GM19240 (cell line): Measurements from ENCODE around the gene ACSS1.

Source experiments
- DNase-seq: peaks from one replicate; pipeline ENCODE4 v3.0.0; 2011; ENCODE audit warnings: low spot score; ENCODE audit not compliant: insufficient read length

ACSS1 gene

GRCh38 chr20:25078662-25079061 lies 20.7 kb upstream of the ACSS1 start:
- no peak for DNase-seq

- no peak for DNase-seq
Observed at GRCh38 chr20:25077610-25078169, 19.8 kb upstream of the ACSS1 start.

- no peak for DNase-seq
Observed at GRCh38 chr20:25076731-25077609, 19.0 kb upstream of the ACSS1 start.

GRCh38 chr20:25076201-25076600 lies 18.3 kb upstream of the ACSS1 start:
- DNase-seq = no peak

- no peak for DNase-seq
Observed at GRCh38 chr20:25073544-25073943, 15.6 kb upstream of the ACSS1 start.

DNA sequence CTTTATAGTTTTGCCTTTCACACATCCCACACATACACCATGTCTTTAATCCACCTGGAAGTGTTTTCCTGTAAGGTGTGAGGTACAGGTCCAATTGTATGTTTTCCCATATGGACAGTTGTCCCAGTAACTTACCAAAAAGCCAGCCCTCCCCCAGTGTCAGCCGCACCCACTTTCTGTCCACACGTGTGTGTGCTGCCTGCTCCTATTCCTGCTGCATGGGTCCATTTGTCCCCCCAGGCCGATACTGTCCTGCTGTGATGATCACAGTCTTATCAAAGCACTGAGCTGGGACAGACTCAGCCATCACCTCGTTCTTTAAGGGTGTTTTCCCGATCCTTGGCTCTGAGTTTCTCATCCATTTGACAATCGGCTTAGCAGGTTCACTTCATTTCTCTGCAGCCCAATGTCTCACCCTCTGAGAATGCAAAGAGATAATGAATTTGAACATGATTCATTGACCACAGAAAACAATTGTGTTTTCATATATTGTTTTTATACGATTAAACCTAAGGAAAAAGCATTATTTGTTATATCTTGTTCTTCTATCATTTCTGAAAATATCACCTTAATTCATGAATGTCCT lies 14.4 kb upstream of the ACSS1 start:
- DNase-seq = no peak

- DNase-seq = no peak
Observed at GRCh38 chr20:25071734-25072133, 13.8 kb upstream of the ACSS1 start.

DNA sequence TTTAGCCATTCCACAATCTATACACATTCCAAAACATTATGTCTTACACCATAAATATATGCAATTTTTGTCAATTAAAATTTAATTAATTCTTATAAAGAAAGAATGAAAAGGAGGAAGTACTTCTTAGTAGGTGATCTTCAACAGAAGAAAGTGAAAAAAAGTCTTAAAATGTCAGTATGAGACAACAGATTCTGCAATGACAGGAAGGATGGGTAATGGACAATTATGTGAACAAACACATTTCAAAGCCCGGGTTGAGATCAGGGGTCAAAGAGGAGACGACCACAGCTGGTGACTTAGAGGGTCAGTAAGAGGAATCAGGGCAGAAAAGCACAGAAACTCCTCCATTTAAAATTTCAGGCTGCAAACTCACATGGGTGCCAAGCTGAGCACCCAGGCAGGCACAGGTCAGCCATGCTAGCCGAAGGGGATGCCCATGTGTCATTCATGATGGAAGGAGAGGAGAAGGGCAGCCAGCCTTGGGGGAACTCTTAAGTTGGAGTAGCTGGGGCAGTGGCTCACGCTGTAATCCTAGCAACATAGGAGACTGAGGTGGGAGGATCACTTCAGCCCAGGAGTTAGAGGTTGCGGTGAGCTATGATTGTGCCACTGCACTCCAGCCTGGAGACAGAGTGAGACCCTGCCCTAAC lies 13.0 kb upstream of the ACSS1 start:
- no peak for DNase-seq

- DNase-seq = no peak
Observed at GRCh38 chr20:25067102-25067987, 9.4 kb upstream of the ACSS1 start.

DNA sequence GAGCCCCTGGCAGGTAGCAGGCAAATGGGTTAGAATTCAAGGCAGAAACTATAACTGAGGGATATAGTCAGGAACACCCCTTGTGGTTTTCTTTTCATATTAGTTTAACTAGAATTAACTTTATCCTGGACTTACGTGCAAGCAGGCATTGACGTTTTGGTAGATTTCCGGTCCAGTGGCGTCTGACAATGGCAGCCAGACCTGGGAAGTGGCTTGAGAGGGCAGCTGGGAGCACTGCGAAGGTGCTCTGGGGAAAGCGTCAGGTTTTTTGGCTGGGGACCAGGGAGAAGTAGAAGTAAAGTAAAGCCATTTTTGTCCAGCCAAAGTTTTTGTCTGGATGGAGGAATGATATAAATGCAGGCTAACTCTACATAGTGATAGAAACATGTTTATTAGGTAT lies 8.4 kb upstream of the ACSS1 start:
- no peak for DNase-seq

GRCh38 chr20:25065625-25066338 lies 7.8 kb upstream of the ACSS1 start:
- DNase-seq = no peak

- DNase-seq = no peak
Observed at GRCh38 chr20:25065072-25065624, 7.2 kb upstream of the ACSS1 start.

- DNase-seq = no peak
Observed at GRCh38 chr20:25064561-25065071, 6.7 kb upstream of the ACSS1 start.

DNA sequence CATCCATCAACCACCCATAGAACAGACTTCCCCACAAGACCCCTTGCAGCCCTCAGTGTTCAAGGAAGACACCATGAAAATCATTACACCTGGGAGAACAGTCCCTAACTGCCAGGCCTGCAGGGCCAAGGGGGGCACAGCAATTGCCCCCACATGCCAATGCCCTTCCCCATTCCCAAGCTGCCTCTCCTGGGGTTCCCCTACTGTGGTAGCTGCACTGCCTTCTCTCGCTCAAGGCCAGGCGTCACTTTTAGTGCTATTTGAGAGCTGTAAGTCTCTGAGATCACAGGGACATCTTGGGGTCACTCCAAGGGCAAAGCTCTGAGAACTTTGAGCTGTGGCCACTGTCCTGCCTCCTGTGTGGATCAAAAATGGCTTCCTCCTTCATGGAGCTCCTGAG lies 6.0 kb upstream of the ACSS1 start:
- no peak for DNase-seq

GRCh38 chr20:25063546-25063945 lies 5.6 kb upstream of the ACSS1 start:
- no peak for DNase-seq

DNA sequence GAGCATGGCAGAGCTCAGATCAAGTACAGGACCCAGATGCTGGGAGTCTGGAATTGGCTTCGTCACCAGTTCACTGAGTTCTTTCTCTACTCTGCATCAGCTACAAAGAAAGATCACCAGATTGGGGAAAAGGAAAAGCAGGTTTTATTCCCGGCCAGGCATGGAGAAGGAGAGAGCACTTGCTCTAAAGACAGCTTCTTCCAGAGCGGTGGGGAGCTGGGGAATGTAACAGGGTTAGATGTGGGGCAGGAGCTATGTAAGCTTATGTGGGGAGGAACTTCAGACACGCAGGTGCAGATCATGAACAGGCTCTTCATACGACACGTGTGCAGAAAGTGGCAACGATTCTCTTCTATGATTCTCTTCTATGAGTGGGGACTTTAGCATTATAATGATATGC lies 4.9 kb upstream of the ACSS1 start:
- no peak for DNase-seq

GRCh38 chr20:25061821-25062530 lies 4.0 kb upstream of the ACSS1 start:
- no peak for DNase-seq

GRCh38 chr20:25061103-25061799 lies 3.3 kb upstream of the ACSS1 start:
- DNase-seq = no peak
